NCI-H2081 (cell line): ENCODE results near the gene S100B.

Source experiments
- DNase-seq, 2 experiments: peaks; one replicate each; lab custom pipeline; 2025; lab: John Stamatoyannopoulos, UW

S100B gene

GRCh38 chr21:46627726-46628125, 22.8 kb upstream of the S100B start:
- no peak for DNase-seq

GRCh38 chr21:46626975-46627501, 22.2 kb upstream of the S100B start:
- no peak for DNase-seq

- DNase-seq: no peak
Measured at GRCh38 chr21:46626536-46626935, 21.7 kb upstream of the S100B start.

- no peak for DNase-seq
Measured at GRCh38 chr21:46625759-46626158, 20.9 kb upstream of the S100B start.

DNA sequence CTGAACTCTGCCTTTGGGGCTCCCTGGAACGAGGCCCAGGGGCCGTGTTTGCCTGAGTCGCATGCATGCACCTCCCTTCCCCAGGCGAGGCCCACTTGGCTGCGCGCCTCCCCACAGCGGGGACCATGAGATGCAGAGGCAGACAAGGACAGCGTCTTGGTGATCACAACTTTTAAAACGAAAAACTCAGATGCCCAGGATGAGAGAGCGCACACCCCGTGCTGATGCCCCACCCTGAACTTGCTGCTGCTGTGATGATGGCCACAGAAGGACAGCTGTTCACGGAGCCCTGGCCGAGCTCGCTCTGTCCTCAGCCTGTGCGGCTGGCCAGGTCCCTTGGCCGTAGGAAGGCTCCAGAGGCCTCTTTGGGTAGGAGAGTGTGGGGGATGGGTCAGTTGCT, 19.2 kb upstream of the S100B start:
- no peak for DNase-seq

GRCh38 chr21:46622226-46622625, 17.3 kb upstream of the S100B start:
- no peak for DNase-seq

DNA sequence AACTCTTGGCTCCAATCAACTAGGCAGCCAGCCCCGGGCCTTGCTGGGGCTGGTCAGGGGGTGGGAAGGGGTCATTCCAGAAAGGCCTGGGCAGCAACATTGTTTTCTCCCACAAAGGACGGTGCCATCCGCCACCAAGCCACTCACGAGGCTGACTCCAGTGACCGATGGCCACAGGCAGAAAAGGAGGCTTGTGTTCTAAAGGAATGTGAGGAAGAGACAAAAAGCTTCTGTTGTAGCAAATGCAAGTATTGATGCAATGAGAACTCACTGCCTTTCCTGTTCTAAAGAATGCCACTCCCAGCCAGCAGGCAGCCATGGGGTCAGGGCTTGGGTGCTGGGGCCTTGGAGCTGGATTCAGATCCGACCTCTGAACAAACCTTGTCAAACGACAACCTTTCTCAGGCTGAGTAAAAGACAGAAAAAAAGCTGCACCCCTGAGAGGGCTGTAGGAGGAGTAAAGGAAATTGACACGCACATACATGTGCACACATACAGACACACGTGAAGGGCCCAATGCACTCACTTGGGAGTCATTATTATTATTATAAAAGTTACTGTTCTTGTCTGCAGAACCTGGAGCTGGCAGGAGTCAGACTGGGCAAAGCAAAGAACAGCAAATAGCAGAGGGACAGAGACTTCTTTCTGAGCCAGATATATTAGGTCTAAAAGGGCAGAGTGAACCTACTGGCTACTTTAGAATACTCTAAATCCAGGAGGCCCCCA, 16.7 kb upstream of the S100B start:
- DNase-seq: no peak

- DNase-seq: no peak
Measured at GRCh38 chr21:46620846-46621245, 16.0 kb upstream of the S100B start.

DNA sequence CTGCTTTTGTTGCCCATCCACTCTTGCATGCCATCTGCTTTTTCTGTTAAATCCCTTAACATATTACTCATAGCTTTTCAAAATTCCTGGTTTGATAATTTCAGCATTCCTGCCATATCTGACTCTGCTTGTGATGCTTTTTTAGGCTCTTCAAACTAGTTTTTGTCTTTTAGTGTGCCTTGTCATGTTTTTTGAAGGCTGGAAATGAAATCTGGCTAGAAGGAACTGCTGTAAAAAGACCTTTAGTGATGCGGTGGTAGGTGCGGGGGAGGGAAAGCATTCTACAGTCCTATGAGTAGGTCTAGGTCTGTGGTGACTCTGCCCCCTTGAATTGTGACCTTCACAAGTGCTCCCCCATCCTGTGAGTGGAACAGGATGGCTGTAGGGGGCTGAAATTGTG, 15.0 kb upstream of the S100B start:
- no peak for DNase-seq

DNA sequence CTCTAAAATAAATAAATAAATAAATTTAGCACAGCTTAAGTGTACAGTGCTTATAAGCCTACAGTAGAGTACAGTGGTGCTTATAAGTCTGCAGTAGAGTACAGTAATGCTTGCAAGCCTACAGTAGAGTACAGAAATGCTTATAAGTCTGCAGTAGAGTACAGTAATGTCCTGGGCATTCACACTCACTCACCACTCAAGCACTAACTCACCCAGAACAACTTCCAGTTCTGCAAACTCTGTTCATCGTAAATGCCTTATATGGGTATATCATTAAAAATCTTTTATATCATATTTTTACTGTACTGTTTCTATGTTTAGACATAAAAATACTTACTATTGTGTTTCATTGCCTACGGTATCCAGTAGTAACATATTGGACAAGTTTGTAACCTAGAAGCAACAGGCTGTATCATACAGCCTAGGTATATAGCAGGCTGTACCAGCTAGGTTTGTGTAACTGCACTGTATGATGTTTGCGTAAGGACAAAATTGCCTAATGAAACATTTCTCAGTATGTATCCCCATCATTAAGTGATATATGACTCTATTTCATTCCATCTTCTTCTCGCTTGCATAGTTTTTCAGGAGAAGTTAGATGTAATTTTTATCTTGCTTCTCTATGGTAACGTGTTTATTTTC, 14.0 kb upstream of the S100B start:
- DNase-seq: no peak

- no peak for DNase-seq
Measured at GRCh38 chr21:46617267-46618051, 12.6 kb upstream of the S100B start.

GRCh38 chr21:46616656-46617055, 11.8 kb upstream of the S100B start:
- DNase-seq: no peak

- no peak for DNase-seq
Measured at GRCh38 chr21:46616050-46616449, 11.2 kb upstream of the S100B start.

- DNase-seq: no peak
Measured at GRCh38 chr21:46613391-46613790, 8.5 kb upstream of the S100B start.

- DNase-seq: no peak
Measured at GRCh38 chr21:46610018-46610701, 5.3 kb upstream of the S100B start.

DNA sequence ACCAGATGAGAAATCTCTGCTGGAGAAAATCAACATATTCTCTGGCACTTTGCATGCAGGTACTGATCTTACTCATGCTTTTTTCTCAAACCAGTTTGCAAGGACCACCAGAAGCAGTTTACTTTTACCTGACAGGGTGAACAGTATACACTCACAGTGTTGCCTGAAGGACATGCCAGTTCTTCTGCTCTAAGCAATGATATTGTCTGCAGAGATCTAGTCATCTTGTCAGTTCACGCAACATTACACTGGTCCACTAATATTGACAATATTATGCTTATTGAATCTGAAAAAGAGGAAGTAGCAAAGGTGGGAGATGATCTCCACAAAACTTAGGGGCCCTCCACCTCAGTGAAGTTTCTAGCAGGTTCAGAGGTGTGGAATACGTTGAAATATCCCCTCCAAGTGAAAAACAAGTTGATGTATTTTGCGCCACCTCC, 3.8 kb upstream of the S100B start:
- no peak for DNase-seq

GRCh38 chr21:46607636-46608035, 2.8 kb upstream of the S100B start:
- no peak for DNase-seq

DNA sequence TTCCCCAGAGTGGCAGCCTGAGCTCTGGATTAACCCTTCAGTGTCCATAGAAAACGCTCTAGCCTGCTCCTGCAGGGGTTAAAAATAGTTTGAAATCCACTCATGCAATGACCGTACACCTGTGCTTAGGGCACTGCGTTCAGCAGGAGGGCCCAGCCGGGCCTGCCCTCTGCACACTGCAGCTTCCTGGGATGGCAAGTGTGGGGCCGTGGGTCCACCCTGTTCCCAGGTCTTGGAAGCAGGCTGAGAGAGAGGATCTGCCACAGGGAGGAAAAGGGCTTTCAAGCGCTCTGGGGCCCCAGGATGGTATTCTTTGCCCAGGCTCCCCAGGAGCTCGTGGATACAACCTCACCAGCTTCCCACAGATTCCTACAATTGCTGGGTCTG, 1.5 kb upstream of the S100B start:
- no peak for DNase-seq

DNA sequence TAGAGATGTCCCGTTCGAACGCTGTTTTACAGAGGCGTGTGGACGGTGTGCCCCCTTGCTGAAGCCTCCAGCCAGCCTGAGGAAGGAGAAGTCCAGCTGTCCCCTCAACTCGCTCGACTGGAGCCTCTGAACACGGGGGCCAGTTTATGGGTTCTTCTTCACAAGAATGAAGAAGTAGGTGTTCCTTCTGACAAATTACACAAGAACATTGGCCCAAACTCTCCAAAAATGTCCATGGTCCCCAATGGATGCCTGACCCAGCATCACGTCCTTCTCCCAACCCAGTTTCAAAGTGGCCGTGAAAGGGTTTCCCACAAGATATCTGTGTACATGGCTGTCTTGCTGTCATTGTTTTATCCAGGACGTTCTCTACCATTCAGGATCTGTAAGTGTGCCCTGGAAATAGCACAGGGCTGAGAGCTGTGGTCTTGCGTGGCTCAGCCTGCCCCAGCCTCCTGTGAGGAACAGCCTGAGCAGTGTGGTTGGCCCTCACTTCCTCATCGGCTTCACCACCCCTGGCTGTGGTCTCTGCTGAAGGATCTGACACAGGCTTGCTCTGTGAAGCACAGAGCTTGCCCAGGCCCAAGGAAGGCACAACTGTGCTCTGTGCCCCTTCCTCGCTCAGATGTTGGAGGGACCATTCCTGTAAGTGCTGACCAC, 1.0 kb upstream of the S100B start:
- DNase-seq: no peak

DNA sequence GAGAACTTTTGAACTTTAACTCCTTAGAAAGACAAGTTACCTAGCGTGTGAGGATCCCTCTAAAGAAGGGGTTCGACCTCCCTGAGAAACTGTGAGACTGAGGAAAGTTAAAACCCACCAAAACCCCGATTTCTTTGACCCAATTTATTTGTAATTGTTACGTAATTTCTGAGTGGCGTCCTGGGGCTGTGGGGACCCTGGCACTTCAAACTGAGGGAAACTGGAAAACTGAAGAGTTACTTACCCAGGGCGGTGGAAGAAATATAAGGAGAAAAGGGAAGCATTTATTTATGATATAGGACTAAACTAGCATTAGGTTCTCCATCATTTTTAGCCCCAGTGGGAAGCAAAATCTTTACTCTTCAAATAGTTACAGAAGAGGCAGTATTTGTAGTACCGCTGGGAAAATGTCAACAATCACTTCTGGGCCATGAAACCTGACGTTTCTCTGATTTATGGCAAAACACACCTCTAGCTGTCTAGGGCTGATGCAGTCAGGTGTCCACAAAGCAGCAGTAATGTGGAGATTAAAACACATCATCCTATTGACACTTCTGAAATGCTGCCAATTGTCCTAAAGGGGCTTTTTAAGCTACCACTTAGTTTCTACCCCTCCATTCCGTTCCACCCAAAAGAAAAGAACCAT, 430 bp downstream of the S100B start:
- DNase-seq: peak in 1 of 2 experiments; percentile 20

DNA sequence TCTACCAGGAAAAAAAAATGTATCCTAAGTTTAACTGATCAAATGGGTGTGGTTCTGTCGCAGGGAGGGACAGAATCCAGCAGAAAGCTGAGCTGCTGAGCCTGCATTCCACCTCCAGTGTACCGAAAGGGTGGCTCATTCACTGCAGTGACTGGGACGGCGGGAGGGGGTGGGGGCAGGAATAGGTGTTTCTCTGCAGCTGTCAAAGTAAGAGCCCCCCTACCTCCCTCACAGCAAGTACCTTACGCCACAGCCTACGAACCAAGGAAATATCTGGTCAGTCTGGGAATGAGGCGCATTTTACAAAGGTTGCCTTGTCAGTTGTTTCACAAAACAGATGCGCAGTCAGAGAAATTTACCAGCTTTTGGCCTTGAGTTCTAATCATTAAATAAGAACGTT, 1.7 kb downstream of the S100B start:
- DNase-seq: no peak
